NCI-H460 (cell line): ENCODE results near the gene UTP14A. TPM values are rescaled to one million over a fixed set of nuclear protein-coding genes. Genes with fewer than 3 reads are reported as not detected.
A peak's percentile ranks its signal among the peaks of the same experiment; 100 is the strongest.

Source experiments
- DNase-seq: peaks from one replicate; pipeline ENCODE4 v3.0.0-alpha.2; 2016; ENCODE audit warnings: low read depth; ENCODE audit errors: extremely low read depth
- total RNA-seq: library from RNA; depleted of rRNA; stranded (reverse); fragments of >200 nt; shearing (Covaris generic); gene quantifications from 2 replicates; pipeline ENCODE4 v1.2.3, GENCODE V29; 2014

The UTP14A gene
- total RNA-seq, 1 experiment from 2014 or later = 50.9 TPM

- DNase-seq = no peak
Measured at GRCh38 chrX:129939986-129940385, 34.0 kb downstream of the UTP14A start.

- DNase-seq = no peak
Measured at GRCh38 chrX:129940721-129941120, 34.8 kb downstream of the UTP14A start.

GRCh38 chrX:129945131-129945530 lies 39.2 kb downstream of the UTP14A start:
- no peak for DNase-seq

- DNase-seq = no peak
Measured at GRCh38 chrX:129953334-129953648, 47.3 kb downstream of the UTP14A start.

GRCh38 chrX:129953881-129954280 lies 47.9 kb downstream of the UTP14A start:
- DNase-seq = no peak

- no peak for DNase-seq
Measured at GRCh38 chrX:129954804-129955203, 48.8 kb downstream of the UTP14A start.

GRCh38 chrX:129955682-129956081 lies 49.7 kb downstream of the UTP14A start:
- no peak for DNase-seq

GRCh38 chrX:129956145-129956544 lies 50.2 kb downstream of the UTP14A start:
- DNase-seq = no peak

GRCh38 chrX:129956765-129957164 lies 50.8 kb downstream of the UTP14A start:
- no peak for DNase-seq

GRCh38 chrX:129957241-129958082 lies 51.5 kb downstream of the UTP14A start:
- DNase-seq = no peak

GRCh38 chrX:129958083-129958465 lies 52.1 kb downstream of the UTP14A start:
- no peak for DNase-seq

- DNase-seq = no peak
Measured at GRCh38 chrX:129958814-129959492, 53.0 kb downstream of the UTP14A start.

GRCh38 chrX:129959493-129959832 lies 53.5 kb downstream of the UTP14A start:
- DNase-seq = no peak

- DNase-seq = peak; percentile 62
Measured at GRCh38 chrX:129961180-129962083, 55.5 kb downstream of the UTP14A start.

GRCh38 chrX:129963729-129964128 lies 57.8 kb downstream of the UTP14A start:
- no peak for DNase-seq

GRCh38 chrX:129965166-129965565 lies 59.2 kb downstream of the UTP14A start:
- no peak for DNase-seq

GRCh38 chrX:129968968-129969367 lies 63.0 kb downstream of the UTP14A start:
- no peak for DNase-seq

- DNase-seq = no peak
Measured at GRCh38 chrX:129976441-129976840, 70.5 kb downstream of the UTP14A start.
